IMR-90 (cell line): ENCODE measurements around the gene PPP5C. TPM values are rescaled to one million over a fixed set of nuclear protein-coding genes. Genes with fewer than 3 reads are reported as not detected.
"Not testable (repeated sequence)": the region's sequence is repeated elsewhere in the genome, so short reads cannot be mapped to it uniquely, and the experiment has no call there.

Experiments used
- ATAC-seq: fragments of 200-7000 bp; cut with Tn5 transposase; 2 replicates; pipeline ENCODE4 v1.9.1; 2020; ENCODE audit warnings: low read depth, mild to moderate bottlenecking, moderate library complexity
- BruUV-seq: library from RNA; stranded (reverse); fragments of 400-500 nt; replicated peaks from 2 replicates; lab custom pipeline; 2021; lab: Mats Ljungman, UMichigan
- CTCF ChIA-PET: fragments of 300-600 bp; formaldehyde crosslinking; extraction: SDS; loops from one replicate; lab custom pipeline; 2021; ENCODE audit warnings: antibody characterized with exemption; lab: Yijun Ruan, JAX
- POLR2A ChIA-PET: fragments of 300-600 bp; sonication (Branson Sonifier 250); formaldehyde crosslinking; loops from one replicate; lab custom pipeline; 2022; ENCODE audit warnings: antibody characterized with exemption; ENCODE audit not compliant: unreplicated experiment; lab: Charles Lee
- DNase-seq: peaks from one replicate; pipeline ENCODE4 v3.0.0; 2013
- H2AFZ ChIP-seq: replicated peaks from 2 replicates; pipeline ENCODE3; 2013; ENCODE audit warnings: low read length, mild to moderate bottlenecking; ENCODE audit not compliant: poor library complexity
- H2AK5ac ChIP-seq: 2 replicates; pipeline ENCODE4 v1.6.1; 2013; ENCODE audit warnings: low read depth, low read length, inconsistent platforms
- H2AK9ac ChIP-seq: replicated peaks from 2 replicates; pipeline ENCODE3; 2013; ENCODE audit warnings: mild to moderate bottlenecking, low read depth, low read length, moderate library complexity; ENCODE audit not compliant: poor library complexity
- H2BK120ac ChIP-seq: 2 replicates; pipeline ENCODE4 v1.6.1; 2013; ENCODE audit warnings: low read depth, low read length, inconsistent platforms
- H2BK15ac ChIP-seq: 3 replicates; pipeline ENCODE4 v1.6.1; 2013; ENCODE audit warnings: low read depth, low read length, inconsistent platforms
- H2BK20ac ChIP-seq: 2 replicates; pipeline ENCODE4 v1.6.1; 2013; ENCODE audit warnings: low read depth, mild to moderate bottlenecking, inconsistent platforms, low read length, moderate library complexity
- H2BK5ac ChIP-seq: 2 replicates; pipeline ENCODE4 v1.6.1; 2013; ENCODE audit warnings: mild to moderate bottlenecking, low read depth, low read length, inconsistent platforms; ENCODE audit not compliant: poor library complexity, severe bottlenecking
- H3K14ac ChIP-seq: replicated peaks from 2 replicates; pipeline ENCODE4 v1.6.1; 2013; ENCODE audit warnings: low read depth, low read length, inconsistent platforms
- H3K18ac ChIP-seq: 2 replicates; pipeline ENCODE4 v1.6.1; 2013; ENCODE audit warnings: low read depth, low read length, control low read depth
- H3K23ac ChIP-seq: 2 replicates; pipeline ENCODE4 v1.6.1; 2013; ENCODE audit warnings: low read depth, low read length, inconsistent platforms
- H3K27ac ChIP-seq: 2 replicates; pipeline ENCODE4 v1.5.1; 2013; ENCODE audit warnings: mild to moderate bottlenecking, control low read depth, low read length; ENCODE audit not compliant: insufficient read depth
- H3K27me3 ChIP-seq: 2 replicates; pipeline ENCODE4 v1.6.1; 2013; ENCODE audit warnings: low read length; ENCODE audit not compliant: control insufficient read depth, insufficient read depth
- H3K36me3 ChIP-seq: 2 replicates; pipeline ENCODE4 v1.6.1; 2013; ENCODE audit warnings: low read length, mixed read lengths; ENCODE audit not compliant: control insufficient read depth, insufficient read depth
- H3K4ac ChIP-seq: 2 replicates; pipeline ENCODE4 v1.6.1; 2013; ENCODE audit warnings: low read depth, low read length, inconsistent platforms
- H3K4me1 ChIP-seq: 2 replicates; pipeline ENCODE4 v1.6.1; 2013; ENCODE audit warnings: low read length, mixed read lengths; ENCODE audit not compliant: control insufficient read depth, insufficient read depth
- H3K4me2 ChIP-seq: 2 replicates; pipeline ENCODE4 v1.6.1; 2013; ENCODE audit warnings: low read depth, mild to moderate bottlenecking, control low read depth, low read length, moderate library complexity
- H3K4me3 ChIP-seq: 2 replicates; pipeline ENCODE4 v1.5.1; 2013; ENCODE audit warnings: low read depth, mild to moderate bottlenecking, control low read depth, low read length, moderate library complexity; ENCODE audit not compliant: insufficient read depth
- H3K56ac ChIP-seq: 2 replicates; pipeline ENCODE4 v1.6.1; 2013; ENCODE audit warnings: low read length, inconsistent platforms; ENCODE audit not compliant: insufficient read depth; ENCODE audit errors: extremely low read depth
- H3K79me1 ChIP-seq, 2 experiments: 2 replicates each; pipeline ENCODE4 v1.6.1; 2013; ENCODE audit warnings: low read length in 2 of 2, inconsistent platforms in 1 of 2, low read depth in 1 of 2
- H3K9ac ChIP-seq: 2 replicates; pipeline ENCODE4 v1.6.1; 2013; ENCODE audit warnings: low read depth, low read length, control low read depth
- H3K9me1 ChIP-seq: 2 replicates; pipeline ENCODE4 v1.6.1; 2013; ENCODE audit warnings: low read length, inconsistent platforms; ENCODE audit not compliant: insufficient read depth
- H3K9me3 ChIP-seq: 2 replicates; pipeline ENCODE4 v1.6.1; 2013; ENCODE audit warnings: low read length; ENCODE audit not compliant: control insufficient read depth, insufficient read depth
- H4K20me1 ChIP-seq: 2 replicates; pipeline ENCODE4 v1.6.1; 2013; ENCODE audit warnings: low read length, inconsistent platforms; ENCODE audit not compliant: insufficient read depth
- H4K5ac ChIP-seq: 2 replicates; pipeline ENCODE4 v1.6.1; 2013; ENCODE audit warnings: mild to moderate bottlenecking, low read depth, low read length, control low read depth
- H4K8ac ChIP-seq, 2 experiments: 2 replicates each; pipeline ENCODE4 v1.6.1; 2013; ENCODE audit warnings: low read depth in 2 of 2, low read length in 2 of 2, control low read depth in 1 of 2, inconsistent platforms in 1 of 2
- H4K91ac ChIP-seq: 2 replicates; pipeline ENCODE4 v1.6.1; 2013; ENCODE audit warnings: low read depth, low read length, inconsistent platforms; ENCODE audit not compliant: insufficient read depth
- WGBS, 2 experiments: methylation state at CpG; one replicate each; pipeline versions ENCODE4 v1.1.5 to v1.1.7; 2013; ENCODE audit warnings: missing lambda C conversion rate in 2 of 2; ENCODE audit not compliant: insufficient read length in 1 of 2; ENCODE audit errors: extremely low coverage in 2 of 2; 5-methylcytosine and 5-hydroxymethylcytosine counted together
- dilution Hi-C: fragments of 300-500 bp; cut with HindIII; formaldehyde crosslinking; loops from one replicate; pipeline ENCODE4 v1.14.3; 2018; ENCODE audit warnings: low sequenced_read_pairs; ENCODE audit not compliant: unreplicated experiment
- in situ Hi-C: fragments of 300-500 bp; cut with MboI; formaldehyde crosslinking; loops from 3 replicates; pipeline ENCODE4 v1.14.3; 2019; ENCODE audit warnings: low sequenced_read_pairs, inconsistent platforms, mixed read lengths
- intact Hi-C: fragments of 100-400 bp; cut with micrococcal nuclease; formaldehyde crosslinking; loops from 2 replicates; pipeline ENCODE4 v1.10.0; 2022
- polyA plus RNA-seq, 3 experiments: library from polyadenylated mRNA; depleted of rRNA; stranded (reverse); fragments of >200 nt; gene quantifications; 2 replicates each; pipeline ENCODE4 v1.2.3, GENCODE V29; 2012; ENCODE audit warnings: low replicate concordance in 1 of 3
- total RNA-seq: library from RNA; depleted of rRNA; stranded (reverse); fragments of >200 nt; gene quantifications from 2 replicates; pipeline ENCODE4 v1.2.3, GENCODE V29; 2012

The PPP5C gene
- total and polyA plus RNA-seq, 2 of the 4 experiments (the other 2 are of a cell fraction), result 80.5 to 128 TPM

- H3K23ac ChIP-seq, intact Hi-C loops, H4K5ac ChIP-seq, H3K4ac ChIP-seq, H3K9ac ChIP-seq, H2AK9ac ChIP-seq, H2AK5ac ChIP-seq, in situ Hi-C loops, POLR2A ChIA-PET, H3K14ac ChIP-seq, dilution Hi-C loops, H2BK15ac ChIP-seq, H2BK20ac ChIP-seq, DNase-seq, ATAC-seq, H3K9me1 ChIP-seq, H3K36me3 ChIP-seq, H4K20me1 ChIP-seq, CTCF ChIA-PET, H3K4me3 ChIP-seq, H3K4me2 ChIP-seq, H3K18ac ChIP-seq, H3K9me3 ChIP-seq, BruUV-seq, H2BK120ac ChIP-seq, H3K56ac ChIP-seq, H3K79me1 ChIP-seq, H3K27ac ChIP-seq, H4K8ac ChIP-seq, H3K4me1 ChIP-seq, H3K27me3 ChIP-seq, H2BK5ac ChIP-seq, H2AFZ ChIP-seq, H4K91ac ChIP-seq: not testable (repeated sequence)
- 63% methylated on average over 3 of the region's 7 CpGs; no CpG with 5 or more reads in 1 of the 2 experiments for WGBS, 2 experiments
Measured at GRCh38 chr19:46433470-46433869, 86.6 kb downstream of the PPP5C start.
